ENCODE measurements around the gene SAXO2.
"Not testable (repeated sequence)": the region's sequence is repeated elsewhere in the genome, so short reads cannot be mapped to it uniquely, and the experiment has no call there.

DNA sequence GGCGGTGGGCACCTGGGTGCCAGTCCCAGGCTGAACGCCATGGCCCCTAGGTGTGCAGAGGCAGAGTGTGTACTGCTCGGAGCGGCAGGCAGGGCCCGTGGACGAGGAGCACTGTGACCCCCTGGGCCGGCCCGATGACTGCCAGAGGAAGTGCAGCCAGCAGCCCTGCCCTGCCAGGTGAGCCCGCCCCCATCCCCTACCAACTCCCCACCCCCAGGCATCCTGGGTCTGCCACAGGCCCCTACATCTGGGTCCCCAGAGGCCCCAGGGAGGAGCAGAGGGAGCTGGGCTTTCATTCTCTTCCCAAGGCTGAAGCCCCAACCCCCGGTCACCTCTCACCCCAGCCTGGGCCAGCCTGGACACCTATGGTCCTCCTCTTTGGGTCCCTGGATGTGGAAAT is 63.0 kb downstream of the SAXO2 start:
- TF ChIP-seq EZH2 (IDR thresholded peaks at IDR 0.05; ENCODE audit: low read depth, unreplicated experiment); POLR2AphosphoS5 (IDR thresholded peaks at IDR 0.05; ENCODE audit: low read depth): not testable (repeated sequence)
- TF ChIP-seq, protein P1, sequence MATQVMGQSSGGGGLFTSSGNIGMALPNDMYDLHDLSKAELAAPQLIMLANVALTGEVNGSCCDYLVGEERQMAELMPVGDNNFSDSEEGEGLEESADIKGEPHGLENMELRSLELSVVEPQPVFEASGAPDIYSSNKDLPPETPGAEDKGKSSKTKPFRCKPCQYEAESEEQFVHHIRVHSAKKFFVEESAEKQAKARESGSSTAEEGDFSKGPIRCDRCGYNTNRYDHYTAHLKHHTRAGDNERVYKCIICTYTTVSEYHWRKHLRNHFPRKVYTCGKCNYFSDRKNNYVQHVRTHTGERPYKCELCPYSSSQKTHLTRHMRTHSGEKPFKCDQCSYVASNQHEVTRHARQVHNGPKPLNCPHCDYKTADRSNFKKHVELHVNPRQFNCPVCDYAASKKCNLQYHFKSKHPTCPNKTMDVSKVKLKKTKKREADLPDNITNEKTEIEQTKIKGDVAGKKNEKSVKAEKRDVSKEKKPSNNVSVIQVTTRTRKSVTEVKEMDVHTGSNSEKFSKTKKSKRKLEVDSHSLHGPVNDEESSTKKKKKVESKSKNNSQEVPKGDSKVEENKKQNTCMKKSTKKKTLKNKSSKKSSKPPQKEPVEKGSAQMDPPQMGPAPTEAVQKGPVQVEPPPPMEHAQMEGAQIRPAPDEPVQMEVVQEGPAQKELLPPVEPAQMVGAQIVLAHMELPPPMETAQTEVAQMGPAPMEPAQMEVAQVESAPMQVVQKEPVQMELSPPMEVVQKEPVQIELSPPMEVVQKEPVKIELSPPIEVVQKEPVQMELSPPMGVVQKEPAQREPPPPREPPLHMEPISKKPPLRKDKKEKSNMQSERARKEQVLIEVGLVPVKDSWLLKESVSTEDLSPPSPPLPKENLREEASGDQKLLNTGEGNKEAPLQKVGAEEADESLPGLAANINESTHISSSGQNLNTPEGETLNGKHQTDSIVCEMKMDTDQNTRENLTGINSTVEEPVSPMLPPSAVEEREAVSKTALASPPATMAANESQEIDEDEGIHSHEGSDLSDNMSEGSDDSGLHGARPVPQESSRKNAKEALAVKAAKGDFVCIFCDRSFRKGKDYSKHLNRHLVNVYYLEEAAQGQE (IDR thresholded peaks at IDR 0.05; ENCODE audit: unreplicated experiment): not testable (repeated sequence)

Data from GM23338 (cell line).